Measurements from ENCODE around the gene OSBPL5. TPM values are rescaled to one million over a fixed set of nuclear protein-coding genes. Genes with fewer than 3 reads are reported as not detected.
A peak's percentile ranks its signal among the peaks of the same experiment; 100 is the strongest.

The OSBPL5 gene
- total and polyA plus RNA-seq, 4 donors, result 20.9 to 54.0 (median 34.8) TPM

GRCh38 chr11:3205261-3206155 is 40.4 kb upstream of the OSBPL5 start:
- H3K4me1 ChIP-seq (ENCODE audit: control insufficient read depth, insufficient read depth, low read length), result peaks cover 13% of the 10 kb centered on the region
- no peaks in the 10 kb centered on the region for H3K9me3 ChIP-seq (ENCODE audit: control insufficient read depth, insufficient read depth, low read length)
- no peak overlapping the region for H3K4me3 ChIP-seq (ENCODE audit: low read depth, low read length)
- H3K27me3 ChIP-seq (ENCODE audit: control insufficient read depth, insufficient read depth, low read length), result peaks cover 28% of the 10 kb centered on the region
- no peaks in the 10 kb centered on the region for H3K36me3 ChIP-seq (ENCODE audit: control insufficient read depth, insufficient read depth, low read length)
- no peak overlapping the region for H3K27ac ChIP-seq (ENCODE audit: low read depth, low read length)
- 42% methylated on average over 12 of the region's 16 CpGs for WGBS (ENCODE audit: insufficient coverage)
- DNase-seq (ENCODE audit: low read depth in 4 of 6, low spot score in 6 of 6), result peak in 1 of 6 donors; percentile 25

- H3K9me3 ChIP-seq (ENCODE audit: control insufficient read depth, insufficient read depth, low read length), result no peaks in the 10 kb centered on the region
- no peak overlapping the region for H3K27ac ChIP-seq (ENCODE audit: low read depth, low read length)
- no peak overlapping the region for H3K4me3 ChIP-seq (ENCODE audit: low read depth, low read length)
- 88% methylated on average over 24 of the region's 24 CpGs for WGBS (ENCODE audit: insufficient coverage)
- no peaks in the 10 kb centered on the region for H3K36me3 ChIP-seq (ENCODE audit: control insufficient read depth, insufficient read depth, low read length)
- peaks cover 13% of the 10 kb centered on the region for H3K4me1 ChIP-seq (ENCODE audit: control insufficient read depth, insufficient read depth, low read length)
- no peak for DNase-seq (ENCODE audit: low read depth in 4 of 6, low spot score in 6 of 6)
- peaks cover 28% of the 10 kb centered on the region for H3K27me3 ChIP-seq (ENCODE audit: control insufficient read depth, insufficient read depth, low read length)
Measured at GRCh38 chr11:3204141-3205015, 39.3 kb upstream of the OSBPL5 start.

- no peak overlapping the region for H3K27ac ChIP-seq (ENCODE audit: low read depth, low read length)
- peak in 1 of 6 donors; percentile 31 for DNase-seq (ENCODE audit: low read depth in 4 of 6, low spot score in 6 of 6)
- no peaks in the 10 kb centered on the region for H3K36me3 ChIP-seq (ENCODE audit: control insufficient read depth, insufficient read depth, low read length)
- H3K4me1 ChIP-seq (ENCODE audit: control insufficient read depth, insufficient read depth, low read length), result peaks cover 13% of the 10 kb centered on the region
- H3K27me3 ChIP-seq (ENCODE audit: control insufficient read depth, insufficient read depth, low read length), result peaks cover 28% of the 10 kb centered on the region
- no peaks in the 10 kb centered on the region for H3K9me3 ChIP-seq (ENCODE audit: control insufficient read depth, insufficient read depth, low read length)
- no peak overlapping the region for H3K4me3 ChIP-seq (ENCODE audit: low read depth, low read length)
- WGBS (ENCODE audit: insufficient coverage), result 3% methylated on average over 49 of the region's 51 CpGs
Measured at GRCh38 chr11:3203221-3204043, 38.3 kb upstream of the OSBPL5 start.

GRCh38 chr11:3202759-3203158 is 37.6 kb upstream of the OSBPL5 start:
- whole genome bisulfite sequencing (ENCODE audit: insufficient coverage), result 16% methylated on average over 17 of the region's 17 CpGs
- Histone ChIP-seq H3K4me3 (ENCODE audit: low read depth, low read length) (no peak overlapping the region), H3K27me3 (ENCODE audit: control insufficient read depth, insufficient read depth, low read length) (peaks cover 28% of the 10 kb centered on the region), H3K36me3 (ENCODE audit: control insufficient read depth, insufficient read depth, low read length) (no peaks in the 10 kb centered on the region), H3K4me1 (ENCODE audit: control insufficient read depth, insufficient read depth, low read length) (peaks cover 13% of the 10 kb centered on the region), H3K27ac (ENCODE audit: low read depth, low read length) (no peak overlapping the region), H3K9me3 (ENCODE audit: control insufficient read depth, insufficient read depth, low read length) (no peaks in the 10 kb centered on the region)
- no peak for DNase-seq (ENCODE audit: low read depth in 4 of 6, low spot score in 6 of 6)

GRCh38 chr11:3202305-3202704 is 37.2 kb upstream of the OSBPL5 start:
- H3K27ac ChIP-seq (ENCODE audit: low read depth, low read length), result no peak overlapping the region
- no peak for DNase-seq (ENCODE audit: low read depth in 4 of 6, low spot score in 6 of 6)
- peaks cover 28% of the 10 kb centered on the region for H3K27me3 ChIP-seq (ENCODE audit: control insufficient read depth, insufficient read depth, low read length)
- WGBS (ENCODE audit: insufficient coverage), result 68% methylated on average over 5 of the region's 7 CpGs
- H3K4me1 ChIP-seq (ENCODE audit: control insufficient read depth, insufficient read depth, low read length), result peaks cover 13% of the 10 kb centered on the region
- no peaks in the 10 kb centered on the region for H3K36me3 ChIP-seq (ENCODE audit: control insufficient read depth, insufficient read depth, low read length)
- H3K9me3 ChIP-seq (ENCODE audit: control insufficient read depth, insufficient read depth, low read length), result no peaks in the 10 kb centered on the region
- no peak overlapping the region for H3K4me3 ChIP-seq (ENCODE audit: low read depth, low read length)

- peaks cover 28% of the 10 kb centered on the region for H3K27me3 ChIP-seq (ENCODE audit: control insufficient read depth, insufficient read depth, low read length)
- H3K36me3 ChIP-seq (ENCODE audit: control insufficient read depth, insufficient read depth, low read length), result no peaks in the 10 kb centered on the region
- no peak overlapping the region for H3K4me3 ChIP-seq (ENCODE audit: low read depth, low read length)
- H3K4me1 ChIP-seq (ENCODE audit: control insufficient read depth, insufficient read depth, low read length), result peaks cover 13% of the 10 kb centered on the region
- no peaks in the 10 kb centered on the region for H3K9me3 ChIP-seq (ENCODE audit: control insufficient read depth, insufficient read depth, low read length)
- 75% methylated on average over 17 of the region's 17 CpGs for WGBS (ENCODE audit: insufficient coverage)
- H3K27ac ChIP-seq (ENCODE audit: low read depth, low read length), result no peak overlapping the region
- no peak for DNase-seq (ENCODE audit: low read depth in 4 of 6, low spot score in 6 of 6)
Measured at GRCh38 chr11:3201677-3202181, 36.6 kb upstream of the OSBPL5 start.

- H3K4me1 ChIP-seq (ENCODE audit: control insufficient read depth, insufficient read depth, low read length), result peaks cover 16% of the 10 kb centered on the region
- no peak overlapping the region for H3K27ac ChIP-seq (ENCODE audit: low read depth, low read length)
- no peak overlapping the region for H3K4me3 ChIP-seq (ENCODE audit: low read depth, low read length)
- 89% methylated on average over 15 of the region's 15 CpGs for WGBS (ENCODE audit: insufficient coverage)
- H3K9me3 ChIP-seq (ENCODE audit: control insufficient read depth, insufficient read depth, low read length), result no peaks in the 10 kb centered on the region
- no peaks in the 10 kb centered on the region for H3K36me3 ChIP-seq (ENCODE audit: control insufficient read depth, insufficient read depth, low read length)
- peaks cover 28% of the 10 kb centered on the region for H3K27me3 ChIP-seq (ENCODE audit: control insufficient read depth, insufficient read depth, low read length)
- DNase-seq (ENCODE audit: low read depth in 4 of 6, low spot score in 6 of 6), result no peak
Measured at GRCh38 chr11:3201112-3201581, 36.0 kb upstream of the OSBPL5 start.

- Histone ChIP-seq H3K4me1 (ENCODE audit: control insufficient read depth, insufficient read depth, low read length) (peaks cover 18% of the 10 kb centered on the region), H3K36me3 (ENCODE audit: control insufficient read depth, insufficient read depth, low read length) (no peaks in the 10 kb centered on the region), H3K4me3 (ENCODE audit: low read depth, low read length) (no peak overlapping the region), H3K27ac (ENCODE audit: low read depth, low read length) (no peak overlapping the region), H3K9me3 (ENCODE audit: control insufficient read depth, insufficient read depth, low read length) (no peaks in the 10 kb centered on the region), H3K27me3 (ENCODE audit: control insufficient read depth, insufficient read depth, low read length) (peaks cover 28% of the 10 kb centered on the region)
- 81% methylated on average over 7 of the region's 12 CpGs for WGBS (ENCODE audit: insufficient coverage)
- no peak for DNase-seq (ENCODE audit: low read depth in 4 of 6, low spot score in 6 of 6)
Measured at GRCh38 chr11:3200388-3201111, 35.4 kb upstream of the OSBPL5 start.

Data from spinal cord (tissue), 10 donors.